Measurements from ENCODE around the gene INCENP. TPM values are rescaled to one million over a fixed set of nuclear protein-coding genes. Genes with fewer than 3 reads are reported as not detected.

INCENP gene
- total and polyA plus RNA-seq, 5 donors from 2014 or later: 1.0 to 36.6 (median 2.5) TPM

DNA sequence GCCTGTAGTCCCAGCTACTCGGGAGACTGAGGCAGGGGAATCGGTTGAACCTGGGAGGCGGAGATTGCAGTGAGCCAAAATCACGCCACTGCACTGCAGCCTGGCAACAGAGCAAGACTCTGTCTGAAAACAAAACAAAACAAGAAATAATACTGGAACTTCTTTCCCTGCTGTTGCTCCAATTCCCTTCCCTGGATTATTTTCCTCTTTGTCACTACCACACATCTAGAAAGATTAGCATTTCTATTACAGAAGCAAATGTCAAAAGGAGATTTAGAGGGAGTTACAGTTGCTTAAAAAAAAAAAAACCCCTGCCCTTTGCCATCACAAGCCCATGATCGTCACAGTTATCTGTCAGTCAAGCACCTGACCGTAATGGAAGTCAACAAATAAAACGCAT is 48.5 kb downstream of the INCENP start:
- H3K27me3 Mint-ChIP-seq: peaks cover 67% of the 10 kb centered on the region
- Histone ChIP-seq H3K9me3 (ENCODE audit: control insufficient read depth in 2 of 2, low read length in 2 of 2) (no peaks in the 10 kb centered on the region), H3K4me1 (ENCODE audit: control insufficient read depth, insufficient read depth, low read length, poor library complexity, severe bottlenecking) (no peaks in the 10 kb centered on the region), H3K36me3 (ENCODE audit: control insufficient read depth, insufficient read depth, low read length) (no peaks in the 10 kb centered on the region), H3K4me3 (ENCODE audit: low read depth, low read length) (no peak overlapping the region), H3K27me3 (ENCODE audit: control insufficient read depth, insufficient read depth, low read length) (peaks cover 18% of the 10 kb centered on the region), H3K27ac (ENCODE audit: insufficient read depth, low read length, poor library complexity, severe bottlenecking) (no peak overlapping the region)
- H3K9me3 Mint-ChIP-seq: no peaks in the 10 kb centered on the region
- no peak overlapping the region for H3K4me3 Mint-ChIP-seq
- peaks cover 0 to 6% (median 5%) of the 10 kb centered on the region in 4 donors for H3K4me1 Mint-ChIP-seq
- no peak overlapping the region for H3K27ac Mint-ChIP-seq
- ATAC-seq (ENCODE audit: low read depth in 2 of 2) (no peak), DNase-seq (no peak)
- no peaks in the 10 kb centered on the region for H3K36me3 Mint-ChIP-seq

- DNase-seq (no peak), ATAC-seq (ENCODE audit: low read depth in 2 of 2) (no peak)
- Mint-ChIP-seq H3K4me1 (no peaks in the 10 kb centered on the region), H3K4me3 (no peak overlapping the region), H3K9me3 (no peaks in the 10 kb centered on the region), H3K27me3 (peaks cover 43% of the 10 kb centered on the region), H3K36me3 (no peaks in the 10 kb centered on the region), H3K27ac (no peak overlapping the region)
- H3K27me3 ChIP-seq (ENCODE audit: control insufficient read depth, insufficient read depth, low read length): peaks cover 14% of the 10 kb centered on the region
- H3K27ac ChIP-seq (ENCODE audit: insufficient read depth, low read length, poor library complexity, severe bottlenecking): no peak overlapping the region
- no peaks in the 10 kb centered on the region for H3K4me1 ChIP-seq (ENCODE audit: control insufficient read depth, insufficient read depth, low read length, poor library complexity, severe bottlenecking)
- H3K36me3 ChIP-seq (ENCODE audit: control insufficient read depth, insufficient read depth, low read length): no peaks in the 10 kb centered on the region
- H3K4me3 ChIP-seq (ENCODE audit: low read depth, low read length): no peak overlapping the region
- no peaks in the 10 kb centered on the region for H3K9me3 ChIP-seq (ENCODE audit: control insufficient read depth in 2 of 2, low read length in 2 of 2)
Measured at GRCh38 chr11:62176766-62177165, 53.0 kb downstream of the INCENP start.

- Histone ChIP-seq H3K36me3 (ENCODE audit: control insufficient read depth, insufficient read depth, low read length) (no peaks in the 10 kb centered on the region), H3K27ac (ENCODE audit: insufficient read depth, low read length, poor library complexity, severe bottlenecking) (no peak overlapping the region), H3K9me3 (ENCODE audit: control insufficient read depth in 2 of 2, low read length in 2 of 2) (no peaks in the 10 kb centered on the region), H3K4me3 (ENCODE audit: low read depth, low read length) (no peak overlapping the region), H3K27me3 (ENCODE audit: control insufficient read depth, insufficient read depth, low read length) (peaks cover 20% of the 10 kb centered on the region), H3K4me1 (ENCODE audit: control insufficient read depth, insufficient read depth, low read length, poor library complexity, severe bottlenecking) (no peaks in the 10 kb centered on the region)
- Mint-ChIP-seq H3K4me3 (no peak overlapping the region), H3K27ac (no peak overlapping the region), H3K36me3 (no peaks in the 10 kb centered on the region), H3K9me3 (peaks cover 0 to 3% (median 0%) of the 10 kb centered on the region in 7 donors), H3K27me3 (peaks cover 26% of the 10 kb centered on the region), H3K4me1 (no peaks in the 10 kb centered on the region)
- DNase-seq (no peak), ATAC-seq (ENCODE audit: low read depth in 2 of 2) (no peak)
Measured at GRCh38 chr11:62179995-62180394, 56.2 kb downstream of the INCENP start.

DNA sequence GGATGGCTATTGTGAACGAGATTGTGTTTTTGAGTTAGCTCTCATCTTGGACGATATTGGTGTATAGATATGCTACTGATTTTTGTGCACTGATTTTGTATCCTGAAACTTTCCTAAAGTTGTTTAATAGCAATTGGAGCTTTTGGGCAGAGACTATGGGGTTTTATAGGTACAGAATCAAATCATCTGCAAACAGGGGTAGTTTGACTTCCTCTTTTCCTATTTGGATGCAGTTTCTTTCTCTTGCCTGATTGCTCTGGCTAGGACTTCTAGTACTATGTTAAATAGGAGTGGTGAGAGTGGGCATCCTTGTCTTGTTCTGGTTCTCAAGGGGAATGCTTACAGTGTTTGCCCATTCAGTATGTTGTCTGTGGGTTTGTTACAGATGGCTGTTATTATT is 57.3 kb downstream of the INCENP start:
- Mint-ChIP-seq H3K36me3 (no peaks in the 10 kb centered on the region), H3K9me3 (peaks cover 0 to 3% (median 0%) of the 10 kb centered on the region in 7 donors), H3K4me3 (no peak overlapping the region), H3K4me1 (no peaks in the 10 kb centered on the region), H3K27ac (no peak overlapping the region), H3K27me3 (peaks cover 27% of the 10 kb centered on the region)
- ATAC-seq (ENCODE audit: low read depth in 2 of 2): no peak
- Histone ChIP-seq H3K9me3 (ENCODE audit: control insufficient read depth in 2 of 2, low read length in 2 of 2) (no peaks in the 10 kb centered on the region), H3K36me3 (ENCODE audit: control insufficient read depth, insufficient read depth, low read length) (no peaks in the 10 kb centered on the region), H3K27ac (ENCODE audit: insufficient read depth, low read length, poor library complexity, severe bottlenecking) (no peak overlapping the region), H3K4me3 (ENCODE audit: low read depth, low read length) (no peak overlapping the region), H3K4me1 (ENCODE audit: control insufficient read depth, insufficient read depth, low read length, poor library complexity, severe bottlenecking) (no peaks in the 10 kb centered on the region), H3K27me3 (ENCODE audit: control insufficient read depth, insufficient read depth, low read length) (peaks cover 20% of the 10 kb centered on the region)
- no peak for DNase-seq

- Histone ChIP-seq H3K9me3 (ENCODE audit: control insufficient read depth in 2 of 2, low read length in 2 of 2) (no peaks in the 10 kb centered on the region), H3K4me1 (ENCODE audit: control insufficient read depth, insufficient read depth, low read length, poor library complexity, severe bottlenecking) (no peaks in the 10 kb centered on the region), H3K36me3 (ENCODE audit: control insufficient read depth, insufficient read depth, low read length) (no peaks in the 10 kb centered on the region), H3K4me3 (ENCODE audit: low read depth, low read length) (no peak overlapping the region), H3K27ac (ENCODE audit: insufficient read depth, low read length, poor library complexity, severe bottlenecking) (no peak overlapping the region), H3K27me3 (ENCODE audit: control insufficient read depth, insufficient read depth, low read length) (peaks cover 14% of the 10 kb centered on the region)
- Mint-ChIP-seq H3K27me3 (peaks cover 20% of the 10 kb centered on the region), H3K27ac (no peak overlapping the region), H3K36me3 (no peaks in the 10 kb centered on the region), H3K4me3 (no peak overlapping the region), H3K9me3 (peaks cover 0 to 3% (median 0%) of the 10 kb centered on the region in 7 donors), H3K4me1 (no peaks in the 10 kb centered on the region)
- no peak for ATAC-seq (ENCODE audit: low read depth in 2 of 2)
- DNase-seq: no peak
Measured at GRCh38 chr11:62182147-62182891, 58.5 kb downstream of the INCENP start.

DNA sequence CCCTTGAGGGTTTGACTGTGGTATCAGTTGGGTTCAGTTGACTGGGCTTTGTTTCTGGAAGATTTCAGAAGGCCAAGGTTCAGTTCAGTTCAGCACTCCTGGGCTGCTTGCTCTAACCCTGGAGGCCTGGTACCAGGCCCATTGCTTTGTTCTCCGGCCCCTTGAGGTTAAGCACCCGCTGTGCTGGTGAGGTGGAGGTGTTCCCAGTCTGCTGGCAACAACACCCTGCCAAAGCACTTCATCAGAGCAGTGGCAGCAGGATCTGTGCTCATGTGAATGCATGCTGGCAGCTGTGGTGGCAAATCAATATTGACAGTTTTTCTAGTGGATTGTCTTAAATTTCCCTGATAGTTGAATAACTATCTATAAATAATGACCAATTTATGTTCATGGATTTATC is 62.4 kb downstream of the INCENP start:
- no peaks in the 10 kb centered on the region for H3K4me1 Mint-ChIP-seq
- ATAC-seq (ENCODE audit: low read depth in 2 of 2) (no peak), DNase-seq (no peak)
- Histone ChIP-seq H3K4me1 (ENCODE audit: control insufficient read depth, insufficient read depth, low read length, poor library complexity, severe bottlenecking) (no peaks in the 10 kb centered on the region), H3K27ac (ENCODE audit: insufficient read depth, low read length, poor library complexity, severe bottlenecking) (no peak overlapping the region), H3K9me3 (ENCODE audit: control insufficient read depth in 2 of 2, low read length in 2 of 2) (no peaks in the 10 kb centered on the region), H3K27me3 (ENCODE audit: control insufficient read depth, insufficient read depth, low read length) (peaks cover 14% of the 10 kb centered on the region), H3K36me3 (ENCODE audit: control insufficient read depth, insufficient read depth, low read length) (no peaks in the 10 kb centered on the region), H3K4me3 (ENCODE audit: low read depth, low read length) (no peak overlapping the region)
- no peaks in the 10 kb centered on the region for H3K36me3 Mint-ChIP-seq
- peaks cover 27% of the 10 kb centered on the region for H3K27me3 Mint-ChIP-seq
- H3K27ac Mint-ChIP-seq: no peak overlapping the region
- peaks cover 0 to 3% (median 0%) of the 10 kb centered on the region in 7 donors for H3K9me3 Mint-ChIP-seq
- no peak overlapping the region for H3K4me3 Mint-ChIP-seq

DNA sequence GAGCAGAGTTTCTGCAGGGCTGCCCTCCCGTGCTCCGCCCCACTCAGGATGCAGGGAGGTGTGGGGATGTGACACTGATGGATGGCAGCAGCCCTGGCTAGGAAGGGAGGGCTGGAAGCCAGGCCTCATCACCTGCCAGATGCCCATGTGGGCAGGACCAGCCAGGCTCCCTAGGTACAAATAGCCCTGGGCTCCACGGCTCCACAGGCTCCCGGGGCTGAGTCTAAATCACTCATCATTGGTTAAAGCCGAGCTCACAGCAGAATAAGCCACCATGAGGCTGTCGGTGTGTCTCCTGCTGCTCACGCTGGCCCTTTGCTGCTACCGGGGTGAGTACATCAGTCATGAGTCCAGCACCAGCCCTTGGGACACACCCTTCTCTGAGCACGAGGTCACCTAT is 66.2 kb downstream of the INCENP start, which contains the start of gene SCGB1D1:
Gene SCGB1D1 (plus strand): TSS at position 206 of the 400 bp plus-strand sequence. CDS start 69 bp downstream, at position 275.
- peaks cover 8% of the 10 kb centered on the region for H3K27me3 ChIP-seq (ENCODE audit: control insufficient read depth, insufficient read depth, low read length)
- no peaks in the 10 kb centered on the region for H3K36me3 ChIP-seq (ENCODE audit: control insufficient read depth, insufficient read depth, low read length)
- ATAC-seq (ENCODE audit: low read depth in 2 of 2): no peak
- Mint-ChIP-seq H3K36me3 (no peaks in the 10 kb centered on the region), H3K9me3 (peaks cover 0 to 3% (median 0%) of the 10 kb centered on the region in 7 donors), H3K4me1 (no peaks in the 10 kb centered on the region), H3K4me3 (no peak within 1 kb of the TSS), H3K27me3 (peaks cover 22% of the 10 kb centered on the region), H3K27ac (peak within 1 kb of the TSS in 1 of 3 donors; percentile 14)
- no peaks in the 10 kb centered on the region for H3K4me1 ChIP-seq (ENCODE audit: control insufficient read depth, insufficient read depth, low read length, poor library complexity, severe bottlenecking)
- no peak for DNase-seq
- no peaks in the 10 kb centered on the region for H3K9me3 ChIP-seq (ENCODE audit: control insufficient read depth in 2 of 2, low read length in 2 of 2)
- no peak within 1 kb of the TSS for H3K4me3 ChIP-seq (ENCODE audit: low read depth, low read length)
- no peak within 1 kb of the TSS for H3K27ac ChIP-seq (ENCODE audit: insufficient read depth, low read length, poor library complexity, severe bottlenecking)

- Mint-ChIP-seq H3K27ac (no peak overlapping the region), H3K36me3 (no peaks in the 10 kb centered on the region), H3K4me3 (no peak overlapping the region), H3K27me3 (peaks cover 36% of the 10 kb centered on the region), H3K4me1 (no peaks in the 10 kb centered on the region), H3K9me3 (peaks cover 0 to 3% (median 0%) of the 10 kb centered on the region in 7 donors)
- no peak for DNase-seq
- ATAC-seq (ENCODE audit: low read depth in 2 of 2): no peak
- H3K27me3 ChIP-seq (ENCODE audit: control insufficient read depth, insufficient read depth, low read length): peaks cover 17% of the 10 kb centered on the region
- no peaks in the 10 kb centered on the region for H3K9me3 ChIP-seq (ENCODE audit: control insufficient read depth in 2 of 2, low read length in 2 of 2)
- no peak overlapping the region for H3K4me3 ChIP-seq (ENCODE audit: low read depth, low read length)
- no peak overlapping the region for H3K27ac ChIP-seq (ENCODE audit: insufficient read depth, low read length, poor library complexity, severe bottlenecking)
- no peaks in the 10 kb centered on the region for H3K36me3 ChIP-seq (ENCODE audit: control insufficient read depth, insufficient read depth, low read length)
- H3K4me1 ChIP-seq (ENCODE audit: control insufficient read depth, insufficient read depth, low read length, poor library complexity, severe bottlenecking): no peaks in the 10 kb centered on the region
Measured at GRCh38 chr11:62193952-62194351, 70.1 kb downstream of the INCENP start.
